ENCODE results near the gene G2E3.
"Not testable (repeated sequence)": the region's sequence is repeated elsewhere in the genome, so short reads cannot be mapped to it uniquely, and the experiment has no call there.

The G2E3 gene

DNA sequence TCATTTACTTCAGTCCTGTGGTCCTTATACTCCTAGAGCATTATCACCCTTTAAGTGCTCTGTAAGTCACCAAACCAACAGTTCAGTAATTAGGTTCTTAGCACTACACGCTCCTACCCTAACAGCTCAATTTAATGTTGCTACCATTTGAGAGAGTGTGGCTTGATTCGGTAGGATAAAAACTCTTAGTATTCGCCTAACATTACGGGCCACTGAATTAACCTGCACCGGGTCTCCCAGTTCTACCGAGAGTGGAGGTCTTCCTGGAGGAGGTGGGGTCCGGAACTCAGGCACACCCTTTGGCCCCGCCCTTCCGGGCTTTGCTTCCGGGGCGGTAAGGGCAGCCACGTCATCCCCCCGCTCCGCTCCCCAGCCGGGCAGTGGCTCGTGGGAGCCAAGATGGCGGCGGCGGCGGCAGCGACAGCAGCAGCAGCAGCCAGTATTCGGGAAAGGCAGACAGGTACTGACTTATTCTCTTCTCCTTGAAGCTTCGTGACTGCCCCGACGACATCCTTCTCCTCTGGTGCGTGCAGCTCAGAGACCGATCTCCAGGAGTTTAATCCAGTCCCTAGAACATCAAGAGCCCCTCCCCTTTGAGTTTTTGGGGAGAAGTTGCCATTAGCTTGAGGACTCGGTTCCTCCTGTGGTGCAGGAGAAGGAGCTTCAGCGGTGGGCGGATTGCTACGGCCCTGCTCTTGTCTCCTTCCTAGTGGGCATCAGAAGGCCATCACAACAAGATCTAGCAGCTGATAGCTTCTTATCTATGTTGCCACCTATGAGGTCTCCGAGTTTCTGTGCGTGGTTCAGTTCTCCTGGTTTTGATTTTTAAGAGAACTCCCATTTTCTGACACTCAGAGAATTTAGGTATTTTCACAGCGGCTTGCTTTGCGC is 63.2 kb downstream of the G2E3 start, which contains the start of gene SCFD1:
Gene SCFD1, plus strand, starts transcription at position 380 of the 891 bp plus-strand sequence. Its CDS starts 20 bp downstream, at position 400.
- peak within 1 kb of the TSS; percentile 91 for H3K4me3 ChIP-seq (ENCODE audit: insufficient read depth, low read depth, low read length)
- H3K27ac ChIP-seq (ENCODE audit: insufficient read depth, low read depth, low read length, poor library complexity, severe bottlenecking), result peak within 1 kb of the TSS; percentile 95
- H3K9me3 ChIP-seq (ENCODE audit: control insufficient read depth, low read length), result no peaks in the 10 kb centered on the region
- 1 to 3% methylated on average over 35 of the region's 35 CpGs for WGBS, 2 experiments
- H3K27me3 ChIP-seq (ENCODE audit: control insufficient read depth, insufficient read depth, low read length, poor library complexity, severe bottlenecking), result no peaks in the 10 kb centered on the region
- no peaks in the 10 kb centered on the region for H3K4me1 ChIP-seq (ENCODE audit: control insufficient read depth, insufficient read depth, low read length)
- no peaks in the 10 kb centered on the region for H3K36me3 ChIP-seq (ENCODE audit: control insufficient read depth, insufficient read depth, low read length)

DNA sequence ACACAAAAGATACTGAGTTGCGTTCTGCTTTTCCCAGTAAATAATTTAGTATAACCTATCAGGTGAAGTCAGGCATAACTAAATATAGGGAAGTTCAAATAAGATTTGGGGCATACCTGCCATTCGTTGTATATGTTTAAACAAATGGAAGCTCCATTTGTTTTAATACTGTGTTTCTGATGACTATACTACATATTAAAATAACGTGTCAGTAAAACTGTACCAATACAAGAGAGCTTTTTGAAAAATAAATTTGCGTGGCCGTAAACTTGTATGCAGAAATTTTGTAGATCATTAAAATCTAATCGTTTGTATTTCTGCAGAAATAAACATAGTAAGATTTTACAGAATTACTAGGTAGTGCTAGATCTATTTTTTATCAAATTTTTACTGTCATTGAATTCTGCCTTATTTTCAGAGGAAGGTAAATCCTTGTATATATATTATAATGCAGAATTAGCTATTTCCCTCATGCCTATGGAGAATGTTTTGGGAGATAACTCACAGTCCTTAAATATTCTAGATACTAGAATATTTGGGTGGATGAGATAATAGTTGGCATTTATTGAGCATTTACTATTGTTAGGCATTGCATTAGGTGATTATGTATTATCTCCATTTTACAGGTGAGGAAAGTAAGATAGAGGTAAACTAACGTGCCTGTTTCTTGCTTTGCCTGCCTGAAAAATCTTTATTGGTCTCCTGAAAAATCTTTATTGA is 64.6 kb downstream of the G2E3 start:
- no peaks in the 10 kb centered on the region for H3K4me1 ChIP-seq (ENCODE audit: control insufficient read depth, insufficient read depth, low read length)
- H3K36me3 ChIP-seq (ENCODE audit: control insufficient read depth, insufficient read depth, low read length), result no peaks in the 10 kb centered on the region
- no peaks in the 10 kb centered on the region for H3K27me3 ChIP-seq (ENCODE audit: control insufficient read depth, insufficient read depth, low read length, poor library complexity, severe bottlenecking)
- no peaks in the 10 kb centered on the region for H3K9me3 ChIP-seq (ENCODE audit: control insufficient read depth, low read length)
- peak overlapping the region; percentile 91 for H3K4me3 ChIP-seq (ENCODE audit: insufficient read depth, low read depth, low read length)
- 93 to 96% methylated on average over 3 to 7 of the region's 7 CpGs for WGBS, 2 experiments
- no peak overlapping the region for H3K27ac ChIP-seq (ENCODE audit: insufficient read depth, low read depth, low read length, poor library complexity, severe bottlenecking)

DNA sequence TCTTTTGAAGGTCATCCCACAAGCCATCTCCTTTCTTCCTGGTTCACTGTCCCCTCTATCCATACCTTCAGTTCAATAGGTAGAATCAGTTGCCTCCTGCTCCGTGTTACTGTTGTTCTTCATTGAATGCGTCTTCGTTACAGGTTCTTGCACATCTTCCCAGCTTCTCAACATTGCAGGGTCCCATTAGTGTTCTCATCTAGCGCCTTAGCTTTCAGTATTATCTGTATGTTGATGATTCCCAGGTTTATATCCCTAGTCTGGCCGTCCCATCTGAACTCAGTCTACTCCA is 65.1 kb downstream of the G2E3 start:
- no peaks in the 10 kb centered on the region for H3K27me3 ChIP-seq (ENCODE audit: control insufficient read depth, insufficient read depth, low read length, poor library complexity, severe bottlenecking)
- no peaks in the 10 kb centered on the region for H3K4me1 ChIP-seq (ENCODE audit: control insufficient read depth, insufficient read depth, low read length)
- H3K36me3 ChIP-seq (ENCODE audit: control insufficient read depth, insufficient read depth, low read length), result no peaks in the 10 kb centered on the region
- no peaks in the 10 kb centered on the region for H3K9me3 ChIP-seq (ENCODE audit: control insufficient read depth, low read length)
- H3K27ac ChIP-seq (ENCODE audit: insufficient read depth, low read depth, low read length, poor library complexity, severe bottlenecking), result no peak overlapping the region
- WGBS, 2 experiments, result 93 to 98% methylated on average over 5 of the region's 5 CpGs
- H3K4me3 ChIP-seq (ENCODE audit: insufficient read depth, low read depth, low read length), result no peak overlapping the region

DNA sequence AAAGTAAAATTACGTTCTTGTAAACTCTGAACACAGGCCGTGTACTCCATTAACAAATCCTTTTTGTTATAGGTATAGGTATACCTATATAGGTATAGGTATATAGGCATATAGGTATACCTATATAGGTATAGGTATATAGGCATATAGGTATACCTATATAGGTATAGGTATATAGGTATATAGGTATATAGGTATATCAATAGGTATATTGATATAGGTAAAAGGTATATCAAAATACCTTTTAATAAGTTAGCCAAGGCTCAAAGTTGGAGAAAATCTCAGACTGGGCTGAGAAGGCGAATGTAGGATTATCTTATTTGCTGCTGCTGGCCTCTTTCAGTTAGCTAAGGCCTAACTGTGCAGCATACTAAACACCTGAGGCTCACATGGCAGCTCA is 66.6 kb downstream of the G2E3 start:
- WGBS, 2 experiments, result 94 to 100% methylated on average over 2 to 3 of the region's 3 CpGs
- no peaks in the 10 kb centered on the region for H3K36me3 ChIP-seq (ENCODE audit: control insufficient read depth, insufficient read depth, low read length)
- no peak overlapping the region for H3K4me3 ChIP-seq (ENCODE audit: insufficient read depth, low read depth, low read length)
- no peaks in the 10 kb centered on the region for H3K4me1 ChIP-seq (ENCODE audit: control insufficient read depth, insufficient read depth, low read length)
- H3K27ac ChIP-seq (ENCODE audit: insufficient read depth, low read depth, low read length, poor library complexity, severe bottlenecking), result no peak overlapping the region
- H3K27me3 ChIP-seq (ENCODE audit: control insufficient read depth, insufficient read depth, low read length, poor library complexity, severe bottlenecking), result no peaks in the 10 kb centered on the region
- no peaks in the 10 kb centered on the region for H3K9me3 ChIP-seq (ENCODE audit: control insufficient read depth, low read length)

GRCh38 chr14:30629432-30629831 is 70.5 kb downstream of the G2E3 start:
- not testable (repeated sequence) for H3K27me3 ChIP-seq (ENCODE audit: control insufficient read depth, insufficient read depth, low read length, poor library complexity, severe bottlenecking); H3K9me3 ChIP-seq (ENCODE audit: control insufficient read depth, low read length); H3K4me1 ChIP-seq (ENCODE audit: control insufficient read depth, insufficient read depth, low read length); H3K27ac ChIP-seq (ENCODE audit: insufficient read depth, low read depth, low read length, poor library complexity, severe bottlenecking); H3K4me3 ChIP-seq (ENCODE audit: insufficient read depth, low read depth, low read length); H3K36me3 ChIP-seq (ENCODE audit: control insufficient read depth, insufficient read depth, low read length)
- WGBS, 2 experiments, result 89 to 94% methylated on average over 5 to 8 of the region's 8 CpGs

DNA sequence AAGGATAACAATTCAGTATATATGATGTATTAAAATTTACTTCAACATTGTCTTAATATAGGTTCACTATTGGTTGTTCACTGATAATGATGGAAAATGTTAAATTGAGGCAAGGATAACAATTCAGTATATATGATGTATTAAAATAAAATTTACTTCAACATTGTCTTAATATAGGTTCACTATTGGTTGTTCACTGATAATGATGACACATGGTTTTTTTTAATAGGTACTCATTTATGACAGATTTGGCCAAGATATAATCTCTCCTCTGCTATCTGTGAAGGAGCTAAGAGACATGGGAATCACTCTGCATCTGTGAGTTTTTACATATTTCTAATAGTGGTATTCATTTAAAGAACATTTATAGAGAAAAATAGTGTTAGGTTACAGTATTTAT is 71.3 kb downstream of the G2E3 start:
- H3K4me1 ChIP-seq (ENCODE audit: control insufficient read depth, insufficient read depth, low read length), result no peaks in the 10 kb centered on the region
- H3K9me3 ChIP-seq (ENCODE audit: control insufficient read depth, low read length), result no peaks in the 10 kb centered on the region
- H3K27me3 ChIP-seq (ENCODE audit: control insufficient read depth, insufficient read depth, low read length, poor library complexity, severe bottlenecking), result no peaks in the 10 kb centered on the region
- no peak overlapping the region for H3K4me3 ChIP-seq (ENCODE audit: insufficient read depth, low read depth, low read length)
- no peak overlapping the region for H3K27ac ChIP-seq (ENCODE audit: insufficient read depth, low read depth, low read length, poor library complexity, severe bottlenecking)
- peaks cover 4% of the 10 kb centered on the region for H3K36me3 ChIP-seq (ENCODE audit: control insufficient read depth, insufficient read depth, low read length)

GRCh38 chr14:30632730-30633129 is 73.8 kb downstream of the G2E3 start:
- WGBS, 2 experiments, result 93 to 100% methylated on average over 1 of the region's 1 CpG
- H3K27me3 ChIP-seq (ENCODE audit: control insufficient read depth, insufficient read depth, low read length, poor library complexity, severe bottlenecking), result no peaks in the 10 kb centered on the region
- peaks cover 4% of the 10 kb centered on the region for H3K36me3 ChIP-seq (ENCODE audit: control insufficient read depth, insufficient read depth, low read length)
- H3K4me3 ChIP-seq (ENCODE audit: insufficient read depth, low read depth, low read length), result no peak overlapping the region
- H3K4me1 ChIP-seq (ENCODE audit: control insufficient read depth, insufficient read depth, low read length), result no peaks in the 10 kb centered on the region
- no peak overlapping the region for H3K27ac ChIP-seq (ENCODE audit: insufficient read depth, low read depth, low read length, poor library complexity, severe bottlenecking)
- no peaks in the 10 kb centered on the region for H3K9me3 ChIP-seq (ENCODE audit: control insufficient read depth, low read length)

- Histone ChIP-seq H3K36me3 (ENCODE audit: control insufficient read depth, insufficient read depth, low read length) (peaks cover 6% of the 10 kb centered on the region), H3K4me3 (ENCODE audit: insufficient read depth, low read depth, low read length) (no peak overlapping the region), H3K27ac (ENCODE audit: insufficient read depth, low read depth, low read length, poor library complexity, severe bottlenecking) (no peak overlapping the region), H3K9me3 (ENCODE audit: control insufficient read depth, low read length) (no peaks in the 10 kb centered on the region), H3K4me1 (ENCODE audit: control insufficient read depth, insufficient read depth, low read length) (no peaks in the 10 kb centered on the region), H3K27me3 (ENCODE audit: control insufficient read depth, insufficient read depth, low read length, poor library complexity, severe bottlenecking) (no peaks in the 10 kb centered on the region)
- 92 to 94% methylated on average over 3 of the region's 3 CpGs for WGBS, 2 experiments
Measured at GRCh38 chr14:30638926-30639325, 80.0 kb downstream of the G2E3 start.

GRCh38 chr14:30641207-30641606 is 82.2 kb downstream of the G2E3 start:
- H3K27me3 ChIP-seq (ENCODE audit: control insufficient read depth, insufficient read depth, low read length, poor library complexity, severe bottlenecking), result no peaks in the 10 kb centered on the region
- H3K9me3 ChIP-seq (ENCODE audit: control insufficient read depth, low read length), result peaks cover 2% of the 10 kb centered on the region
- H3K27ac ChIP-seq (ENCODE audit: insufficient read depth, low read depth, low read length, poor library complexity, severe bottlenecking), result no peak overlapping the region
- peaks cover 18% of the 10 kb centered on the region for H3K36me3 ChIP-seq (ENCODE audit: control insufficient read depth, insufficient read depth, low read length)
- WGBS, 2 experiments, result 100% methylated on average over 1 of the region's 1 CpG; no CpG with 5 or more reads in 1 of the 2 experiments
- no peak overlapping the region for H3K4me3 ChIP-seq (ENCODE audit: insufficient read depth, low read depth, low read length)
- H3K4me1 ChIP-seq (ENCODE audit: control insufficient read depth, insufficient read depth, low read length), result no peaks in the 10 kb centered on the region

DNA sequence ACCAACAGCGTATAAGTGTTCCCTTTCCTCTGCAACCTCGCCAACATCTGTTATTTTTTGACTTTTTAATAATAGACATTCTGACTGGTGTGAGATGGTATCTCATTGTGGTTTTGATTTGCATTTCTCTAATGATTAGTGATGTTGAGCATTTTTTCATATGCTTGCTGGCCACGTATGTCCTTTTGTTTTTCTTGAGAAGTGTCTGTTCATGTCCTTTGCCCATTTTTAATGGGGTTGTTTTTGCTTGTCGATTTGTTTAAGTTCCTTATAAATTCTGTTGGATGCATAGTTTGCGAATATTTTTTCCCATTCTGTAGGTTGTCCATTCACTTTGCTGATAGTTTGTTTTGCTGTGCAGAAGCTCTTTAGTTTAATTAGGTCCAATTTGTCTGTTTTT is 85.5 kb downstream of the G2E3 start:
- not testable (repeated sequence) for H3K4me1 ChIP-seq (ENCODE audit: control insufficient read depth, insufficient read depth, low read length); H3K9me3 ChIP-seq (ENCODE audit: control insufficient read depth, low read length); H3K27ac ChIP-seq (ENCODE audit: insufficient read depth, low read depth, low read length, poor library complexity, severe bottlenecking); H3K27me3 ChIP-seq (ENCODE audit: control insufficient read depth, insufficient read depth, low read length, poor library complexity, severe bottlenecking); H3K4me3 ChIP-seq (ENCODE audit: insufficient read depth, low read depth, low read length)
- WGBS, 2 experiments, result 91 to 96% methylated on average over 4 to 5 of the region's 5 CpGs
- peaks cover 18% of the 10 kb centered on the region for H3K36me3 ChIP-seq (ENCODE audit: control insufficient read depth, insufficient read depth, low read length)
